Measurements from ENCODE around the gene ZBTB2.

GRCh38 chr6:151428093-151428735 is 36.9 kb upstream of the ZBTB2 start:
- TF ChIP-seq CTCF (IDR thresholded peaks at IDR 0.05), result no peak
- TF ChIP-seq REST (IDR thresholded peaks at IDR 0.05; ENCODE audit: low read depth, low read length), result no peak
- TF ChIP-seq RCOR1 (IDR thresholded peaks at IDR 0.05; ENCODE audit: low read length), result no peak
- no peak for TF ChIP-seq TEAD4 (IDR thresholded peaks at IDR 0.05; ENCODE audit: borderline replicate concordance, insufficient read depth)
- TF ChIP-seq NRF1 (IDR thresholded peaks at IDR 0.05; ENCODE audit: low read depth, low read length), result no peak

Measured in SK-N-SH (cell line).